Measurements from ENCODE around the gene ZSCAN1. TPM values are rescaled to one million over a fixed set of nuclear protein-coding genes. Genes with fewer than 3 reads are reported as not detected.

ZSCAN1 gene
- total RNA-seq, 1 experiment from 2014 or later, result not detected

DNA sequence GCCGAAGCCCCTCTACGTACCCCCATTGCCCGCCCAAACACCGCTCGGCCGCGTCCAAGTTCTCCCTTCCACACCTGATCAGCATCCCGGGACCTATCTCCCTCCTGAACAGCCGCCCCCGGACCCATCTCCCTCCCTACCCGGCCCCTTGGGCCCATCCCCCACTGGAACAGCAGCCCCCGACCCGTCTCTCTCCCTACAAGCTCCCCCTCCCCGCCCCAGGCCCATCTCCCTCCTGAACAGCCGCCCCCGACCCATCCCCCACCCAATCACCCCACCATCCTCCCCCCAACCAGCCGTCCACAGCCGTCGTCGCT is 610 bp downstream of the ZSCAN1 start:
- no peaks in the 10 kb centered on the region for H3K4me1 Mint-ChIP-seq (ENCODE audit: insufficient read depth, unreplicated experiment)
- peaks cover 34% of the 10 kb centered on the region for H3K9me3 Mint-ChIP-seq (ENCODE audit: unreplicated experiment)
- H3K27ac Mint-ChIP-seq (ENCODE audit: low read depth, unreplicated experiment), result no peak overlapping the region
- TF ChIP-seq, protein P1, sequence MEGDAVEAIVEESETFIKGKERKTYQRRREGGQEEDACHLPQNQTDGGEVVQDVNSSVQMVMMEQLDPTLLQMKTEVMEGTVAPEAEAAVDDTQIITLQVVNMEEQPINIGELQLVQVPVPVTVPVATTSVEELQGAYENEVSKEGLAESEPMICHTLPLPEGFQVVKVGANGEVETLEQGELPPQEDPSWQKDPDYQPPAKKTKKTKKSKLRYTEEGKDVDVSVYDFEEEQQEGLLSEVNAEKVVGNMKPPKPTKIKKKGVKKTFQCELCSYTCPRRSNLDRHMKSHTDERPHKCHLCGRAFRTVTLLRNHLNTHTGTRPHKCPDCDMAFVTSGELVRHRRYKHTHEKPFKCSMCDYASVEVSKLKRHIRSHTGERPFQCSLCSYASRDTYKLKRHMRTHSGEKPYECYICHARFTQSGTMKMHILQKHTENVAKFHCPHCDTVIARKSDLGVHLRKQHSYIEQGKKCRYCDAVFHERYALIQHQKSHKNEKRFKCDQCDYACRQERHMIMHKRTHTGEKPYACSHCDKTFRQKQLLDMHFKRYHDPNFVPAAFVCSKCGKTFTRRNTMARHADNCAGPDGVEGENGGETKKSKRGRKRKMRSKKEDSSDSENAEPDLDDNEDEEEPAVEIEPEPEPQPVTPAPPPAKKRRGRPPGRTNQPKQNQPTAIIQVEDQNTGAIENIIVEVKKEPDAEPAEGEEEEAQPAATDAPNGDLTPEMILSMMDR (IDR thresholded peaks at IDR 0.05; ENCODE audit: unreplicated experiment), result no peak
- no peaks in the 10 kb centered on the region for H3K27me3 Mint-ChIP-seq (ENCODE audit: insufficient read depth, unreplicated experiment)
- ChIA-PET CTCF (no interaction called here), POLR2A (no interaction called here)
- BruUV-seq (replicated peaks), result no TSS peak
- H3K4me3 Mint-ChIP-seq (ENCODE audit: unreplicated experiment), result no peak overlapping the region
- no peaks in the 10 kb centered on the region for H3K36me3 Mint-ChIP-seq (ENCODE audit: insufficient read depth, unreplicated experiment)
- no peak for DNase-seq (ENCODE audit: unreplicated experiment)
- intact Hi-C loops (cut with micrococcal nuclease), result no loop called here

DNA sequence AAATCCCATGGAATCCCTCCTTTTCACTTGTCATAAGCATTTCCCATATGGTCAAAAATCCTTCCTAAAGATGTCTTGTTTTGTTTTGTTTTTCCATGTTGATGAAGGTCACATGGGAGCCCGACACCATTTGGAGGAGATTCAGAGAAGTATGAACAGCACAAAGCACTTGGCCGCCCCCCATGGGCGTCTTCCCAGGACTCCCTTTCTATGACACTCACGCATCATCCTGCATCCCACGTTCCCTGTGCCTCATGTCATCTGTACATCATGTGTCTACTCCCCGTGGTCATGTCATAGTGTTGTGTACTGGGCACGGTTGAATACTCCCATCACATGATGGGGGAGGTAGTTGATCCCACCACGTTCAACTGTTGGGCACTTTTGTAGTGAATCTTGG is 2.0 kb downstream of the ZSCAN1 start:
- intact Hi-C loops (cut with micrococcal nuclease), result no loop called here
- no peak for DNase-seq (ENCODE audit: unreplicated experiment)
- ChIA-PET CTCF (no interaction called here), POLR2A (no interaction called here)
- H3K4me1 Mint-ChIP-seq (ENCODE audit: insufficient read depth, unreplicated experiment), result no peaks in the 10 kb centered on the region
- no TSS peak for BruUV-seq (replicated peaks)
- no peaks in the 10 kb centered on the region for H3K36me3 Mint-ChIP-seq (ENCODE audit: insufficient read depth, unreplicated experiment)
- peaks cover 30% of the 10 kb centered on the region for H3K9me3 Mint-ChIP-seq (ENCODE audit: unreplicated experiment)
- TF ChIP-seq, protein P1 (IDR thresholded peaks at IDR 0.05; ENCODE audit: unreplicated experiment), result no peak
- H3K4me3 Mint-ChIP-seq (ENCODE audit: unreplicated experiment), result no peak overlapping the region
- H3K27ac Mint-ChIP-seq (ENCODE audit: low read depth, unreplicated experiment), result no peak overlapping the region
- no peaks in the 10 kb centered on the region for H3K27me3 Mint-ChIP-seq (ENCODE audit: insufficient read depth, unreplicated experiment)

DNA sequence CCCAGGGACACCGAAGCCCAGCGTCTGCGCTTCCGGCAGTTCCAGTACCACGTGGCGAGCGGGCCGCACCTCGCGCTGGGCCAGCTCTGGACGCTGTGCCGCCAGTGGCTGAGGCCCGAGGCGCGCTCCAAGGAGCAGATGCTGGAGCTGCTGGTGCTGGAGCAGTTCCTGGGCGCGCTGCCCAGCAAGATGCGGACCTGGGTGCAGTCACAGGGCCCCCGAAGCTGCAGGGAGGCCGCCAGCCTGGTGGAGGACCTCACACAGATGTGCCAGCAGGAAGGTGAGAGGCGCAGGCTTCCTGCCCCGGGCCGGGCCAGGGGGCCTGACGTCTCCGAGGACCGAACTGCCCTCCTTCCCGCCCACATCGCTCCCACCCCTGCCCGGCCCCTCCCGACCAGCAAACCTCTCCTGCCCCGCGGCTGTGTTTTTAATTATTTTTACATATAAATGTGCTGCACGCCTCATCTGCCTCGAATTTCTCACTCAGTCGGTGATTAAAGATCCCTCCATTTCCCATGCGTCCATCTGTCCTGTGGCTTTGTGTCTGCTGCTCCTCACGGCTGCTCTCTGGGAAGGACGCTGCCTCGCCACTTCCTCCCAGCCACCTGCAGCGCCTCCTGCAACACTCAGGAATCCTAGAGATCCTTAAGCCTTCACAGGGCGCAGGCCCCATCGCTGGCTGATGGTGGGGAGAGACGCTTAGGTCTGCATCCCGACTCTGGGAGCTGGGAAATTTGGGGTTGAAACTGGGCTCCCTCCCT is 4.3 kb downstream of the ZSCAN1 start:
- H3K36me3 Mint-ChIP-seq (ENCODE audit: insufficient read depth, unreplicated experiment), result no peaks in the 10 kb centered on the region
- H3K27me3 Mint-ChIP-seq (ENCODE audit: insufficient read depth, unreplicated experiment), result no peaks in the 10 kb centered on the region
- TF ChIP-seq, protein P1 (IDR thresholded peaks at IDR 0.05; ENCODE audit: unreplicated experiment), result no peak
- no peaks in the 10 kb centered on the region for H3K4me1 Mint-ChIP-seq (ENCODE audit: insufficient read depth, unreplicated experiment)
- CTCF ChIA-PET, result no interaction called here
- no peak for DNase-seq (ENCODE audit: unreplicated experiment)
- POLR2A ChIA-PET, result no interaction called here
- no peak overlapping the region for H3K27ac Mint-ChIP-seq (ENCODE audit: low read depth, unreplicated experiment)
- H3K4me3 Mint-ChIP-seq (ENCODE audit: unreplicated experiment), result no peak overlapping the region
- no TSS peak for BruUV-seq (replicated peaks)
- peaks cover 30% of the 10 kb centered on the region for H3K9me3 Mint-ChIP-seq (ENCODE audit: unreplicated experiment)
- intact Hi-C loops (cut with micrococcal nuclease), result no loop called here

DNA sequence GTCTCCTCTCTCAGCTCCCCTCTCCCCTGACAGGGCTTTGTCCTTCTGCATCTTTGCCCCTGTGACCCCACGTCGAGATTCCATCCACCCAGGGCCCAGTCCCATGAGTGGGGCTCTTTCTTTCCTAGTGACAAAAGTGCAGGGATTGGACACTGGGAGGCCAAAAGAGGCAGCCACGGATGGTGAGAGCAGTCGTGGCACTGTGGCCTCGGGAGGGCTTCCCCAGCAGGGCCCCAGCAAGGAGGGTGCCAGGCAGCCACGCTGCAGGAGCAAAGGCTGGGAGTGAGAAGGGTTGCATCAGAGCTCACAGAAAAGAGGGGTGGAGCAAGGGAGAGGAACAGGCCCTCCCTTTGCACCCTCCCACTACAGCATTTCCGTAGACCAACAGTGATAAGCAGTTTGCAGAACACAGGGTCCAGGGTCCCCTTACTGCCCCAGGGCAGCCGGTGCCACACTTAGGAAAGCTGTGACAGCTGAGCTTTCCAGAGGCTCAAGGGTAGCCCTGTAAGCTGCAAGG is 4.9 kb downstream of the ZSCAN1 start:
- Mint-ChIP-seq H3K4me1 (ENCODE audit: insufficient read depth, unreplicated experiment) (no peaks in the 10 kb centered on the region), H3K27me3 (ENCODE audit: insufficient read depth, unreplicated experiment) (no peaks in the 10 kb centered on the region), H3K9me3 (ENCODE audit: unreplicated experiment) (peaks cover 30% of the 10 kb centered on the region), H3K4me3 (ENCODE audit: unreplicated experiment) (no peak overlapping the region), H3K27ac (ENCODE audit: low read depth, unreplicated experiment) (no peak overlapping the region), H3K36me3 (ENCODE audit: insufficient read depth, unreplicated experiment) (no peaks in the 10 kb centered on the region)
- TF ChIP-seq, protein P1 (IDR thresholded peaks at IDR 0.05; ENCODE audit: unreplicated experiment), result no peak
- DNase-seq (ENCODE audit: unreplicated experiment), result no peak
- ChIA-PET CTCF (no interaction called here), POLR2A (no interaction called here)
- intact Hi-C loops (cut with micrococcal nuclease), result no loop called here
- BruUV-seq (replicated peaks), result no TSS peak

Measured in MCF 10A (cell line).